Breast epithelium (tissue), 4 donors: Measurements from ENCODE around the gene GLDN. TPM values are rescaled to one million over a fixed set of nuclear protein-coding genes. Genes with fewer than 3 reads are reported as not detected.
"Not testable (repeated sequence)": the region's sequence is repeated elsewhere in the genome, so short reads cannot be mapped to it uniquely, and the experiment has no call there.

Experiments
- DNase-seq, 2 donors: peaks; one replicate each; pipeline ENCODE4 v3.0.0-alpha.2; 2019; ENCODE audit warnings: low spot score in 2 of 2
- H3K27ac ChIP-seq, 2 donors: fragments of 200-600 bp; sonication (generic) in 1 of 2; one replicate each; pipeline ENCODE4 v1.5.1; 2016 to 2019; ENCODE audit warnings: mild to moderate bottlenecking in 1 of 2
- H3K27me3 ChIP-seq, 2 donors: fragments of 200-600 bp; sonication (generic) in 1 of 2; one replicate each; pipeline versions ENCODE4 v1.5.1 to v1.6.0; 2017 to 2019; ENCODE audit warnings: control low read depth in 1 of 2, mild to moderate bottlenecking in 1 of 2
- H3K36me3 ChIP-seq: fragments of 200-600 bp; one replicate; pipeline ENCODE4 v1.5.1; 2019
- H3K4me1 ChIP-seq, 2 donors: fragments of 200-600 bp; sonication (generic); one replicate each; pipeline ENCODE4 v1.5.1; 2016 to 2019; ENCODE audit warnings: control low read depth in 1 of 2
- H3K4me3 ChIP-seq, 3 donors: fragments of 200-600 bp; sonication (generic); 1 replicate in 2 of 3; 2 replicates in 1 of 3; pipeline ENCODE4 v1.5.1; 2016 to 2019; ENCODE audit warnings: mild to moderate bottlenecking in 3 of 3, moderate library complexity in 2 of 3
- H3K9me3 ChIP-seq, 2 donors: fragments of 200-600 bp; sonication (generic) in 1 of 2; one replicate each; pipeline ENCODE4 v1.5.1; 2016 to 2019; ENCODE audit warnings: control low read depth in 1 of 2
- CTCF ChIP-seq, 3 donors: fragments of 450-650 bp; IDR thresholded peaks; one replicate each; pipeline ENCODE4 v1.5.1; 2016 to 2017; ENCODE audit warnings: antibody characterized with exemption in 3 of 3, mild to moderate bottlenecking in 3 of 3, moderate library complexity in 3 of 3
- POLR2A ChIP-seq: fragments of 450-650 bp; IDR thresholded peaks from one replicate; pipeline ENCODE4 v1.6.1; 2016; ENCODE audit warnings: antibody characterized with exemption, mild to moderate bottlenecking, moderate library complexity
- POLR2AphosphoS5 ChIP-seq, 3 donors: sonication (generic); formaldehyde crosslinking; IDR thresholded peaks; one replicate each; pipeline ENCODE4 v1.6.1; 2017; ENCODE audit warnings: antibody characterized with exemption in 3 of 3
- intact Hi-C: fragments of 100-400 bp; cut with DNase I; formaldehyde crosslinking; loops from one replicate; pipeline ENCODE4 v1.15.1; 2023; ENCODE audit warnings: low total_unique reads
- total RNA-seq, 3 donors: library from RNA; depleted of rRNA; stranded (reverse); fragments of >200 nt; gene quantifications; one replicate each; pipeline ENCODE4 v1.1.0, GENCODE V29; 2016

The GLDN gene
- total RNA-seq, 3 donors from 2014 or later: 7.3 to 67.2 (median 10.8) TPM

- no peaks in the 10 kb centered on the region for H3K36me3 ChIP-seq
- intact Hi-C loops: no loop called here
- no peak for DNase-seq
- TF ChIP-seq POLR2A (no peak), CTCF (IDR thresholded peaks at IDR 0.05) (no peak), POLR2AphosphoS5 (IDR thresholded peaks at IDR 0.05) (no peak)
- no peak overlapping the region for H3K4me3 ChIP-seq
- H3K9me3 ChIP-seq: no peaks in the 10 kb centered on the region
- H3K27me3 ChIP-seq: no peaks in the 10 kb centered on the region
- no peak overlapping the region for H3K27ac ChIP-seq
- no peaks in the 10 kb centered on the region for H3K4me1 ChIP-seq
Observed at GRCh38 chr15:51405693-51406523, 64.5 kb downstream of the GLDN start.

- intact Hi-C loops: no loop called here
- TF ChIP-seq CTCF (IDR thresholded peaks at IDR 0.05) (no peak), POLR2AphosphoS5 (IDR thresholded peaks at IDR 0.05) (no peak), POLR2A (no peak)
- Histone ChIP-seq H3K9me3 (no peaks in the 10 kb centered on the region), H3K36me3 (no peaks in the 10 kb centered on the region), H3K27ac (no peak overlapping the region), H3K4me3 (no peak overlapping the region), H3K27me3 (no peaks in the 10 kb centered on the region), H3K4me1 (no peaks in the 10 kb centered on the region)
- no peak for DNase-seq
Observed at GRCh38 chr15:51414256-51414860, 72.9 kb downstream of the GLDN start.

- intact Hi-C loops: no loop called here
Observed at GRCh38 chr15:51416129-51416528, 74.7 kb downstream of the GLDN start.

GRCh38 chr15:51423040-51423439, 81.6 kb downstream of the GLDN start:
- H3K4me1 ChIP-seq, H3K27me3 ChIP-seq, H3K27ac ChIP-seq, intact Hi-C loops, H3K4me3 ChIP-seq, H3K36me3 ChIP-seq, DNase-seq, H3K9me3 ChIP-seq: not testable (repeated sequence)

More at GRCh38 chr15:51416129-51416528, 74.7 kb downstream of the GLDN start:
- no peaks in the 10 kb centered on the region for H3K4me1 ChIP-seq
- no peak for DNase-seq
- H3K4me3 ChIP-seq: no peak overlapping the region
- no peaks in the 10 kb centered on the region for H3K36me3 ChIP-seq
- TF ChIP-seq POLR2AphosphoS5 (IDR thresholded peaks at IDR 0.05): no peak
- no peak for TF ChIP-seq POLR2A
- no peak for TF ChIP-seq CTCF (IDR thresholded peaks at IDR 0.05)
- H3K27me3 ChIP-seq: no peaks in the 10 kb centered on the region
- no peak overlapping the region for H3K27ac ChIP-seq
- H3K9me3 ChIP-seq: no peaks in the 10 kb centered on the region

GRCh38 chr15:51424780-51425179, 83.3 kb downstream of the GLDN start:
- DNase-seq: no peak
- TF ChIP-seq CTCF (IDR thresholded peaks at IDR 0.05): no peak
- no peak overlapping the region for H3K4me3 ChIP-seq
- intact Hi-C loops: no loop called here
- H3K9me3 ChIP-seq: no peaks in the 10 kb centered on the region
- H3K27ac ChIP-seq: no peak overlapping the region
- H3K36me3 ChIP-seq: no peaks in the 10 kb centered on the region
- no peaks in the 10 kb centered on the region for H3K4me1 ChIP-seq
- no peaks in the 10 kb centered on the region for H3K27me3 ChIP-seq
